Endothelial cell of umbilical vein (primary cell): ENCODE data around the gene ZNF75A. TPM values are rescaled to one million over a fixed set of nuclear protein-coding genes. Genes with fewer than 3 reads are reported as not detected.

Experiments
- BruUV-seq: library from RNA; stranded (reverse); fragments of 400-500 nt; replicated peaks from 2 replicates; lab custom pipeline; 2021; lab: Mats Ljungman, UMichigan
- CTCF ChIA-PET: fragments of 300-600, 350-600 bp; sonication (Branson Sonifier 250); formaldehyde crosslinking; loops from one replicate; lab custom pipeline; 2021; ENCODE audit warnings: antibody characterized with exemption, inconsistent platforms; lab: Charles Lee
- POLR2A ChIA-PET: fragments of 300-600, 350-600 bp; sonication (Branson Sonifier 250); formaldehyde crosslinking; loops from one replicate; lab custom pipeline; 2021; ENCODE audit warnings: antibody characterized with exemption, inconsistent platforms; lab: Charles Lee
- DNase-seq: peaks from one replicate; pipeline ENCODE4 v3.0.0-alpha.2; 2011; ENCODE audit warnings: low read depth, low spot score
- FAIRE-seq: peaks from 2 replicates; lab custom pipeline; 2011; peaks lifted over from hg19 to GRCh38; lab: Jason Lieb, UNC
- H2AFZ ChIP-seq: 2 replicates; pipeline ENCODE4 v1.6.0; 2012; ENCODE audit warnings: low read depth, low read length, control low read depth, inconsistent platforms
- H3K27ac ChIP-seq: 2 replicates; pipeline ENCODE4 v1.5.1; 2011; ENCODE audit warnings: low read depth, mild to moderate bottlenecking, control low read depth, low read length, moderate library complexity; ENCODE audit not compliant: insufficient read depth
- H3K27me3 ChIP-seq, 2 experiments: 2 replicates each; pipeline versions ENCODE4 v1.6.0 to v1.6.1; 2011; ENCODE audit warnings: low read length in 2 of 2, mixed read lengths in 1 of 2; ENCODE audit not compliant: control insufficient read depth in 2 of 2, insufficient read depth in 2 of 2
- H3K36me3 ChIP-seq, 2 experiments: 2 replicates in 1 of 2; 3 replicates in 1 of 2; pipeline ENCODE4 v1.5.1; 2011; ENCODE audit warnings: low read length in 2 of 2, mild to moderate bottlenecking in 1 of 2, moderate library complexity in 1 of 2; ENCODE audit not compliant: control insufficient read depth in 2 of 2, insufficient read depth in 2 of 2; ENCODE audit errors: extremely low read depth in 1 of 2
- H3K4me1 ChIP-seq: 3 replicates; pipeline ENCODE4 v1.5.1; 2011; ENCODE audit warnings: mild to moderate bottlenecking, low read length; ENCODE audit not compliant: control insufficient read depth, insufficient read depth; ENCODE audit errors: extremely low read depth
- H3K4me2 ChIP-seq: 2 replicates; pipeline ENCODE4 v1.6.1; 2011; ENCODE audit warnings: low read length, control low read depth, mixed read lengths; ENCODE audit not compliant: insufficient read depth
- H3K4me3 ChIP-seq, 3 experiments: fragments of 200-600 bp in 1 of 3; sonication (generic), shearing (Covaris generic) in 1 of 3; replicated peaks in 1 of 3; 2 replicates each; pipeline ENCODE4 v1.5.1; 2011 to 2016; ENCODE audit warnings: control low read depth in 3 of 3, low read length in 3 of 3, mild to moderate bottlenecking in 2 of 3, inconsistent platforms in 1 of 3, low read depth in 1 of 3, moderate library complexity in 1 of 3; ENCODE audit not compliant: insufficient read depth in 1 of 3
- H3K79me2 ChIP-seq: 2 replicates; pipeline ENCODE4 v1.6.0; 2012; ENCODE audit warnings: low read length, inconsistent platforms; ENCODE audit not compliant: control insufficient read depth, insufficient read depth
- H3K9ac ChIP-seq: replicated peaks from 2 replicates; pipeline ENCODE3; 2011; ENCODE audit warnings: low read length, control low read depth; ENCODE audit not compliant: insufficient read depth; ENCODE audit errors: extremely low read depth
- H3K9me1 ChIP-seq: replicated peaks from 3 replicates; pipeline ENCODE4 v1.6.0; 2011; ENCODE audit warnings: mild to moderate bottlenecking, low read length; ENCODE audit not compliant: control insufficient read depth, insufficient read depth; ENCODE audit errors: extremely low read depth
- H3K9me3 ChIP-seq: replicated peaks from 2 replicates; pipeline ENCODE4 v1.5.1; 2012; ENCODE audit warnings: low read length, inconsistent platforms; ENCODE audit not compliant: control insufficient read depth, insufficient read depth
- H4K20me1 ChIP-seq: replicated peaks from 2 replicates; pipeline ENCODE3; 2011; ENCODE audit warnings: mild to moderate bottlenecking, low read length; ENCODE audit not compliant: control insufficient read depth, insufficient read depth; ENCODE audit errors: extremely low read depth
- CTCF ChIP-seq, 2 donors: IDR thresholded peaks; 1 replicate in 1 of 2; 2 replicates in 1 of 2; pipeline ENCODE4 v1.5.1; 2011; ENCODE audit warnings: low read length in 2 of 2, mild to moderate bottlenecking in 2 of 2, moderate library complexity in 2 of 2, control low read depth in 1 of 2, inconsistent platforms in 1 of 2, low read depth in 1 of 2; ENCODE audit not compliant: insufficient read depth in 1 of 2; ENCODE audit errors: extremely low read depth in 1 of 2
- EZH2 ChIP-seq: IDR thresholded peaks from 2 replicates; pipeline ENCODE4 v1.6.1; 2012; ENCODE audit warnings: borderline replicate concordance, low read depth, mild to moderate bottlenecking, moderate library complexity, low read length, inconsistent platforms; ENCODE audit not compliant: severe bottlenecking
- FOS ChIP-seq: IDR thresholded peaks from 2 replicates; pipeline ENCODE4 v1.6.1; 2011; ENCODE audit warnings: mild to moderate bottlenecking, low read length, moderate library complexity, borderline replicate concordance; ENCODE audit not compliant: insufficient read depth
- GATA2 ChIP-seq: IDR thresholded peaks from 2 replicates; pipeline ENCODE4 v1.7.0; 2011; ENCODE audit warnings: low read depth, mild to moderate bottlenecking, moderate library complexity, mixed read lengths, low read length; ENCODE audit not compliant: insufficient read length, insufficient read depth
- JUN ChIP-seq: IDR thresholded peaks from 2 replicates; pipeline ENCODE4 v1.6.1; 2011; ENCODE audit warnings: borderline replicate concordance, low read depth; ENCODE audit not compliant: insufficient read length, insufficient read depth
- MAX ChIP-seq: IDR thresholded peaks from 2 replicates; pipeline ENCODE4 v1.6.1; 2011; ENCODE audit not compliant: insufficient read depth, insufficient read length
- MYC ChIP-seq: IDR thresholded peaks from one replicate; pipeline ENCODE4 v1.6.1; 2011; ENCODE audit warnings: mild to moderate bottlenecking, low read depth, low read length
- POLR2A ChIP-seq: IDR thresholded peaks from 2 replicates; pipeline ENCODE4 v1.6.1; 2012; ENCODE audit warnings: low read depth, mild to moderate bottlenecking, control low read depth, low read length
- POLR2AphosphoS5 ChIP-seq: IDR thresholded peaks from 2 replicates; pipeline ENCODE4 v1.6.1; 2012; ENCODE audit warnings: low read depth, mild to moderate bottlenecking, control low read depth, low read length, moderate library complexity; ENCODE audit not compliant: insufficient read depth
- dilution Hi-C: fragments of 300-500 bp; cut with MboI; formaldehyde crosslinking; loops from one replicate; pipeline ENCODE4 v1.15.0; 2019; ENCODE audit warnings: low sequenced_read_pairs; ENCODE audit not compliant: extremely low pct_ligation_motif_present
- intact Hi-C: fragments of 100-400 bp; cut with micrococcal nuclease; formaldehyde crosslinking; loops from one replicate; pipeline ENCODE4 v1.10.0; 2022
- polyA plus RNA-seq, 4 experiments: library from polyadenylated mRNA; depleted of rRNA in 3 of 4; stranded (reverse) in 3 of 4; unstranded in 1 of 4; fragments of >200 nt; gene quantifications; 2 replicates each; pipeline versions ENCODE4 v1.2.1 to v1.2.3, GENCODE V29; 2011 to 2012; ENCODE audit warnings: missing spikeins in 1 of 4
- total RNA-seq: library from RNA; stranded (reverse); gene quantifications from 2 replicates; pipeline ENCODE4 v1.2.3, GENCODE V29; 2021

The ZNF75A gene
- total and polyA plus RNA-seq, 2 donors (not counting 3 experiments of a cell fraction or from before 2014, with no cell fraction given) = 8.3 to 28.4 TPM

- Histone ChIP-seq H3K4me1 (peaks cover 2% of the 10 kb centered on the region), H3K4me2 (no peak overlapping the region), H2AFZ (no peak overlapping the region), H3K36me3 (no peaks in the 10 kb centered on the region), H3K9ac (no peak overlapping the region), H3K27ac (no peak overlapping the region), H3K79me2 (no peaks in the 10 kb centered on the region), H3K27me3 (peaks cover 0 to 1% of the 10 kb centered on the region in 2 experiments), H3K9me1 (no peaks in the 10 kb centered on the region), H4K20me1 (no peaks in the 10 kb centered on the region), H3K9me3 (no peaks in the 10 kb centered on the region), H3K4me3 (no peak overlapping the region)
- DNase-seq = no peak
- no TSS peak for BruUV-seq
- intact Hi-C loops (loop anchor here (2.0 kb wide), 1 partner anchor 137 kb away; the partner anchor contains the start of gene CLUAP1), dilution Hi-C loops (no loop called here)
- ChIA-PET CTCF (no interaction called here), POLR2A (no interaction called here)
- no peak for TF ChIP-seq FOS
- TF ChIP-seq GATA2 = no peak
- TF ChIP-seq JUN = no peak
- TF ChIP-seq POLR2A = no peak
- TF ChIP-seq CTCF (IDR thresholded peaks at IDR 0.05; ENCODE audit: extremely low read depth in 1 of 2, insufficient read depth in 1 of 2, low read depth in 1 of 2, low read length in 2 of 2) = no peak
- TF ChIP-seq MYC = no peak
- TF ChIP-seq POLR2AphosphoS5 = no peak
- no peak for TF ChIP-seq EZH2
- TF ChIP-seq MAX = no peak
- FAIRE-seq = no peak
Observed at GRCh38 chr16:3363793-3364192, 58.5 kb downstream of the ZNF75A start.
